ENCODE data around the gene PTK7.

Gene PTK7

DNA sequence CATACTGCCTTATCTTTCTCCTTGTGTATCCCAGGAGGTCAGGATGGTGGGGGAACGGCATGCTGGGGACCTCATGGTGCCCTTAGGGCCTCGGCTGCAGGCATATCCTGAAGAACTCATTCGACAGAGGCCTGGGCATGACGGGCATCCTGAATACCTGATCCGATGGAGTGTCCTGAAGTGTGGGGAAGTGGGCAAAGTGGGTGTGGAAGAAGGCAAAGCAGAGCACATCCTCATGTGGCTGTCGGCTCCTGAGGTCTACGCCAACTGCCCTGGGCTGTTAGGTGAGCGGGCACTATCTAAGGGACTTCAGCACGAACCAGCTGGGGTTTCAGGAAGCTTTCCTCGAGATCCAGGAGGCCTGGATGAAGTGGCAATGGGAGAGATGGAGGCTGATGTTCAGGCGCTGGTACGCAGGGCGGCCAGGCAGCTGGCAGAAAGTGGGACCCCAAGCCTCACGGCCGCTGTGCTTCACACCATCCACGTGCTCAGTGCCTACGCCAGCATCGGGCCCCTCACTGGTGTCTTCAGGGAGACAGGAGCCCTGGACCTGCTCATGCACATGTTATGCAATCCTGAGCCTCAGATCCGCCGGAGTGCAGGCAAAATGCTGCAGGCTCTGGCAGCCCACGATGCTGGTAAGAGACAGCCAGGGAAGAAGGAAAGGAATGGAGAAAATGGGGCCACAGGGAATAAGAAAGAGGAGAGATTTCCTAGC, 108.3 kb downstream of the PTK7 start:
- no peak for DNase-seq (ENCODE audit: extremely low read depth, low read depth)
- TF ChIP-seq, protein P1, sequence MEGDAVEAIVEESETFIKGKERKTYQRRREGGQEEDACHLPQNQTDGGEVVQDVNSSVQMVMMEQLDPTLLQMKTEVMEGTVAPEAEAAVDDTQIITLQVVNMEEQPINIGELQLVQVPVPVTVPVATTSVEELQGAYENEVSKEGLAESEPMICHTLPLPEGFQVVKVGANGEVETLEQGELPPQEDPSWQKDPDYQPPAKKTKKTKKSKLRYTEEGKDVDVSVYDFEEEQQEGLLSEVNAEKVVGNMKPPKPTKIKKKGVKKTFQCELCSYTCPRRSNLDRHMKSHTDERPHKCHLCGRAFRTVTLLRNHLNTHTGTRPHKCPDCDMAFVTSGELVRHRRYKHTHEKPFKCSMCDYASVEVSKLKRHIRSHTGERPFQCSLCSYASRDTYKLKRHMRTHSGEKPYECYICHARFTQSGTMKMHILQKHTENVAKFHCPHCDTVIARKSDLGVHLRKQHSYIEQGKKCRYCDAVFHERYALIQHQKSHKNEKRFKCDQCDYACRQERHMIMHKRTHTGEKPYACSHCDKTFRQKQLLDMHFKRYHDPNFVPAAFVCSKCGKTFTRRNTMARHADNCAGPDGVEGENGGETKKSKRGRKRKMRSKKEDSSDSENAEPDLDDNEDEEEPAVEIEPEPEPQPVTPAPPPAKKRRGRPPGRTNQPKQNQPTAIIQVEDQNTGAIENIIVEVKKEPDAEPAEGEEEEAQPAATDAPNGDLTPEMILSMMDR (IDR thresholded peaks at IDR 0.05; ENCODE audit: low read depth, low read length), result no peak

DNA sequence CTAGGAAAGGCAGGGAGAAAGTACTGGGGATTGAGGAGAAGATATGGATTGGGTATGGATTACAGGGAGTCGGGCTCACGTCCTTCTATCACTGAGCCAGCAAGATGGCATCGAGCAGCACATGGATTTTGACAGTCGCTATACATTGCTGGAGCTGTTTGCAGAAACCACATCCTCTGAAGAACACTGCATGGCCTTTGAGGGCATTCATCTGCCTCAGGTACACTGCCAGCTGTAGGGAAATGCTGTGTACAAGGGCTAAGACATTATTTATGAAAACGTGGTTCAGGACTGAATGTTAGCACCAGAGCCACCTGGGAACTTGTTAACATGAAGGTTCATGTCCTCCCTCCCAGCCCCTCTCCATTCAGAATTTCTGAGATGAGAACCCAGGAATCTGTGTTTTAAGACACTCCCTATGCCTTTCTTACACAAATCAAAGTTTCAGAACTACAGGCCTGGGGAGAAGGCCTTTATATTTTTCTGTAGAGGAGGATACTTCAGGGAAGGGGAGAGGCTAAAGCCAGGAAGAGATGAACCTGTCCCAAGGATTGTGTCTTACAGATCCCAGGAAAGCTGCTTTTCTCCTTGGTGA, 109.4 kb downstream of the PTK7 start:
- DNase-seq (ENCODE audit: extremely low read depth, low read depth), result no peak
- TF ChIP-seq, protein P1 (IDR thresholded peaks at IDR 0.05; ENCODE audit: low read depth, low read length), result no peak

DNA sequence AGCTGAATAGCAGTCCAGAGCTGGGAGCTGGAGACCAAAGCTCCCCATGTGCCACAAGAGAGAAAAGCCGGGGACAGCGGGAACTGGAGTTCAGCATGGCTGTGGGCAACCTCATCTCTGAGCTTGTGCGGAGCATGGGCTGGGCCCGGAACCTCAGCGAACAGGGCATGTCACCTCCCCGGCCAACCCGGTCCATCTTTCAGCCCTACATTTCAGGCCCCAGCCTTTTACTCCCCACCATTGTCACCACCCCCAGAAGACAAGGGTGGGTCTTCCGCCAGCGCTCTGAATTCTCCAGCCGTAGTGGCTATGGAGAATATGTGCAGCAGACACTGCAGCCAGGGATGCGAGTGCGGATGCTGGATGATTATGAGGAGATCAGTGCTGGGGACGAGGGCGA, 109.9 kb downstream of the PTK7 start:
- no peak for DNase-seq (ENCODE audit: extremely low read depth, low read depth)
- TF ChIP-seq, protein P1 (IDR thresholded peaks at IDR 0.05; ENCODE audit: low read depth, low read length), result no peak

DNA sequence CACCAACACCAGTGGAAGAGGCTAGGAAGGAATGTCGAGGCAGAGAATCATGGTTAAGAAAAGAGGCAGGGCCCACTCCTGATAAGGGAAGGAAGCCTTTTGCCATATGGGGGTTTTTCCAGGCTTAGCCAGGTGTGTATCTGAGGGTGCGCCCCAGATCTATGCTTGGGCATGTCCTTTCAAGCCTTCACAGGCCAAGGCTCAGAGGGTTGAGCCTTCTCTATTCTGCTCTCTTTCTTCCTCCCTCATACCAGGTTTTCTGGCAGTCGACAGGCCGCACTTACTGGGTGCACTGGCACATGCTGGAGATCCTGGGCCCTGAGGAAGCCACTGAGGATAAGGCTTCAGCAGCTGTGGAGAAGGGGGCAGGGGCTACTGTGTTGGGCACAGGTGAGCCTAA, 110.6 kb downstream of the PTK7 start:
- DNase-seq (ENCODE audit: extremely low read depth, low read depth), result no peak
- TF ChIP-seq, protein P1 (IDR thresholded peaks at IDR 0.05; ENCODE audit: low read depth, low read length), result no peak

DNA sequence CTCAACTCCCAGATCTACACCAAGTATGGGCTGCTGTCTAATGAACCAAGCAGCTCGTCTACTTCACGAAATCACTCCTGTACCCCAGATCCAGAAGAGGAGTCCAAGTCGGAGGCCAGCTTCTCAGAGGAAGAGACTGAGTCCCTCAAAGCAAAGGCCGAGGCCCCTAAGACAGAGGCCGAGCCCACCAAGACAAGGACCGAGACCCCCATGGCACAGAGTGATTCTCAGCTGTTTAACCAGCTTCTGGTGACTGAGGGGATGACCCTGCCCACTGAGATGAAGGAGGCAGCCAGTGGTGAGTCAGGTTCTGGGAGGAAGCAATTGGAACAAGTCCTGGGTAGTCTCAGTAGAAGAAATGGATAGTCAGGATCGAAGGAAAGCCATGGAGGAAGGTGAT, 111.7 kb downstream of the PTK7 start:
- TF ChIP-seq, protein P1 (IDR thresholded peaks at IDR 0.05; ENCODE audit: low read depth, low read length), result no peak
- no peak for DNase-seq (ENCODE audit: extremely low read depth, low read depth)

DNA sequence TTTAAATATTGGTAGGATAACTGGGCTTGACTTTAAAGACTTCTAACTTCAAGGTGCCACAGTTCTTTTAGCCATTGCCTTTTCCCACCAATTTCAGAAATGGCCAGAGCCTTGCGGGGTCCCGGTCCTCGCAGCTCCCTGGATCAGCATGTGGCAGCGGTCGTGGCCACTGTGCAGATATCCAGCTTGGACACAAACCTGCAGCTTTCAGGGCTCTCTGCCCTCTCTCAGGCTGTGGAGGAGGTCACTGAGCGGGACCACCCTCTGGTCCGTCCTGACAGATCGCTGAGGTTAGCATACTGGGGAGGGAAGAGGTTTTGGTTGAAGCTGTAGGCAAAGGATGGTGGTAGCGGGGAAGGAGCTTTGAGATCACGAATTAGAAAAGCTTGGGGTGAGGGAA, 112.3 kb downstream of the PTK7 start:
- DNase-seq (ENCODE audit: extremely low read depth, low read depth), result no peak
- TF ChIP-seq, protein P1 (IDR thresholded peaks at IDR 0.05; ENCODE audit: low read depth, low read length), result no peak

DNA sequence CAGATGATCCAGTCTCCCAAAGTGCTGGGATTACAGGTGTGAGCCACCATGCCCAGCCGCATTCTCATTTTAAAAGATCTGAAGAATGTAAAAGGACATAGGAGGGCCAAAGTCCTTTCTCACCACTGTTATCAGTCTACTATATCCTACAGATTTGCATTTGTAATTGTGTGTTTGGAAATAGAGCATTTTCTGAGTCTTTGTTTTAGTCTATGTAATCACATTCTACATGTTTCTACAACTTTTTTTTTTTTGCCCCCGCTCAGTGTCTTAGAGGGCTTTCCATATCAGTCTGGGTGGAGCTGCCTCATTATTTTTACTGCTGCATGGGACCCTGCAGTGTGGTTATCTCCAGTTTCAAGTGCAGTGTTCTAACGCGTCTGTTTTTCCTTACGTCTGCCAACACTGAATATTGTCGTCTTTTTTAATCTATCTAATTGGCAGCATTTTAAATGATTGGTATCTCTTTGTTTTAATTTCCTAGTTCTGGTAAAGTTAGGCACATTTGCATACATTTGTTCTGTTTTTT, 113.7 kb downstream of the PTK7 start:
- DNase-seq (ENCODE audit: extremely low read depth, low read depth), result no peak
- TF ChIP-seq, protein P1 (IDR thresholded peaks at IDR 0.05; ENCODE audit: low read depth, low read length), result no peak

All from AG09319 (cell line).